Mesenteric fat pad (tissue), 1 donor: ENCODE results near the gene FBXL15. TPM values are rescaled to one million over a fixed set of nuclear protein-coding genes. Genes with fewer than 3 reads are reported as not detected.

Experiments
- DNase-seq: peaks from one replicate; pipeline ENCODE4 v3.0.0-alpha.2; 2020; ENCODE audit warnings: low spot score
- total RNA-seq: library from RNA; stranded (reverse); fragmentation: NEBNext Ultra II Directional; extraction: Animal tissue kit (Norgen Biotek cat#: 25700); gene quantifications from one replicate; pipeline ENCODE4 v1.2.1, GENCODE V29; 2021
- donor health status: DM: yes; HTN: yes; CAD: no.

The FBXL15 gene
- total RNA-seq, 1 donor from 2014 or later = 15.4 TPM

GRCh38 chr10:102409604-102410428, 10.8 kb upstream of the FBXL15 start:
- no peak for DNase-seq

- DNase-seq = no peak
These were observed 10.1 kb upstream of the FBXL15 start for GRCh38 chr10:102410429-102411073.

GRCh38 chr10:102411341-102412255, 9.0 kb upstream of the FBXL15 start:
- no peak for DNase-seq

- DNase-seq = no peak
These were observed 8.3 kb upstream of the FBXL15 start for GRCh38 chr10:102412293-102412692.

- no peak for DNase-seq
These were observed 7.5 kb upstream of the FBXL15 start for GRCh38 chr10:102413053-102413705.

- DNase-seq = no peak
These were observed 6.7 kb upstream of the FBXL15 start for GRCh38 chr10:102413806-102414561.

GRCh38 chr10:102414749-102415148, 5.9 kb upstream of the FBXL15 start:
- no peak for DNase-seq

- no peak for DNase-seq
These were observed 4.4 kb upstream of the FBXL15 start for GRCh38 chr10:102416283-102416682.

GRCh38 chr10:102416695-102417094, 3.9 kb upstream of the FBXL15 start:
- DNase-seq = no peak

GRCh38 chr10:102418622-102419268, 1.9 kb upstream of the FBXL15 start, which contains the start of gene PSD:
PSD (minus strand) TSS chr10:102418785; CDS start chr10:102417038, 1,747 bp downstream.
- no peak for DNase-seq

- no peak for DNase-seq
These were observed 1.1 kb upstream of the FBXL15 start for GRCh38 chr10:102419269-102420180.

- no peak for DNase-seq
These were observed 389 bp upstream of the FBXL15 start for GRCh38 chr10:102420181-102420713.

GRCh38 chr10:102421507-102421756, 796 bp downstream of the FBXL15 start:
- DNase-seq = no peak

GRCh38 chr10:102421757-102422512, 1.3 kb downstream of the FBXL15 start:
- no peak for DNase-seq

GRCh38 chr10:102422545-102423129, 2.0 kb downstream of the FBXL15 start:
- DNase-seq = peak; percentile 95

- DNase-seq = no peak
These were observed 2.8 kb downstream of the FBXL15 start for GRCh38 chr10:102423372-102423968.

GRCh38 chr10:102424145-102424544, 3.5 kb downstream of the FBXL15 start:
- DNase-seq = no peak
